HK-2 (cell line): ENCODE results near the gene LCN15.
"Not testable (repeated sequence)": the region's sequence is repeated elsewhere in the genome, so short reads cannot be mapped to it uniquely, and the experiment has no call there.

Experiments
- DNase-seq: peaks from one replicate; pipeline ENCODE4 v3.0.0-alpha.2; 2018; ENCODE audit not compliant: unreplicated experiment

Gene LCN15

GRCh38 chr9:136794281-136794999, 30.1 kb upstream of the LCN15 start:
- DNase-seq = no peak

GRCh38 chr9:136793086-136793946, 29.0 kb upstream of the LCN15 start:
- no peak for DNase-seq

DNA sequence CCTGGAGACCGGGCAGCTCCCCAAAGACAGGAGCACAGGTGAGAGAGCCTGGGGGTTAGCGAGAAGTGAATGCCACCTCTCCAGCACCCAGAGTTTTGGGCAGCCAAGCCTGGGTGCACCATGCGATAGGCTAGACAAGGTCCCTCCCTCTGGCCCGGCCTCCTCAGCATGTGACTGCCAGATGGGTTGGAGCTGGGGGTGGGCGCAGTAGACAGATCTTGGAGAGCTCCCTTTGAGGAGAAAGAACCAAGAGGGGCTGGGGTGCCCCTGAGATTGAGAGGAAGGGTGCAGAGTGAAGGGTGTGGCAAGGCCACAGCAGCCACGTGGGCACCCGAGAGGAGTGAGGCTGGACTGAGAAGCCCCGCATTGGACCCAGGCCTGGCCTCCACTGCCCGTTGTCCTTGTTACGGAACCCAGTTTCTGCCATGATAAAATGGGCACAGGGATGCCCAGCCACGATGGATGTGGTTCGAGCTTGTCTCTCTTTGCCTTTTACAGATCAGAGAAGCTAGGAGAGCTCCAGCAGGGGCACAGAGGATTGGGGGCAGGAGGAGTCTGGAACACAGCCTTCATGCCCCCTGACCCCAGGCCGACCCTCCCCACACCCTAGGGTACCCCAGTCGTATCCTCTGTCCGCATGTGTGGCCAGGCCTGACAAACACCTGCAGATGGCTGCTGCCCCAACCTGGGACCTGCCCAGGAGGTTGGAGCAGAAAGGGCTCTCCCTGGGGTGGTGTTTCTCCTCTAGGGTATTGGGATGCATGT, 28.2 kb upstream of the LCN15 start:
- DNase-seq = no peak

- peak; percentile 69 for DNase-seq
These were observed 27.4 kb upstream of the LCN15 start for GRCh38 chr9:136791516-136792276.

DNA sequence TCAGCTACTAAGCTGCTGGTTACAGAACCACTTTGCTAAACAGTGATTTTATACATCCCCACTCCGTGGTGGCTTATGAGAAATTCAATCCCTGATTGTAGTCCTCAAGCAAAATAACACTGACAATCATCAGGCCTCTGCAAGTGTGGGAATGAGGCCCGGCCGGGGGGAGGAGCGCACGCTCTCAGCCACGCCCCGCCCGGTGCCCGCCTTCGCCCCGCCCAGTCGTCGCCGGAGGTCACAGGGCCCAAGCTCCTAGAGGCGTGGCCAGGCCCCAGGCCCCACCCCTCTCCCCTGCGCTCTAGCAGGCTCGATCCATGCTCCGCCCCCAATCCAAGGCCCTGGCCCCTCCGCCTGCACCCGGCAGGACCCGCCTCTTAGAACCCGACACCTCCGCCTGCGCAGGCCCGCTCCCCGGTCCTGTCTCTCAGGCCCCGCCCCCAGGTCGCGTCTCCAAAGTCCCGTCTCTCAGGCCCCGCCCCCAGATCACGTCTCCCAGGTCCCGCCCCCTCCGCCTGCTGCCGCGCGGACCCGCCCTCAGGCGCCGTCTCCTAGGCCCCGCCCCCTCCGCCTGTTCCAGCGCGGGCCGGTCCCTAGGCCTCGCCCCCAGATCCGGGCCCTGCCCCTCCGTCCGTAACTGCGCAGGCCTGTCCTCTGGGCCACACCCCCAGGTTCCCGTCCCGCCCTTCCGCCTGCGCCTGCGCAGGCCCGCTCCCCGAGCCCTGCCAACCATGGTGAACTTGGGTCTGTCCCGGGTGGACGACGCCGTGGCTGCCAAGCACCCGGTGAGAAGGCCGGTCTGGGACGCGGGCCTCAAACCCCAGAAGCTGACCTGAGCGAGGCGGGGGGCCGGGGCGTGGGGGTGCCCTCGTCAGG, 26.6 kb upstream of the LCN15 start, which contains the start of gene TMEM141:
TSS of gene TMEM141 (plus strand) at position 705 of the 876 bp plus-strand sequence. CDS start at position 732, 27 bp downstream.
- peak; percentile 100 for DNase-seq

DNA sequence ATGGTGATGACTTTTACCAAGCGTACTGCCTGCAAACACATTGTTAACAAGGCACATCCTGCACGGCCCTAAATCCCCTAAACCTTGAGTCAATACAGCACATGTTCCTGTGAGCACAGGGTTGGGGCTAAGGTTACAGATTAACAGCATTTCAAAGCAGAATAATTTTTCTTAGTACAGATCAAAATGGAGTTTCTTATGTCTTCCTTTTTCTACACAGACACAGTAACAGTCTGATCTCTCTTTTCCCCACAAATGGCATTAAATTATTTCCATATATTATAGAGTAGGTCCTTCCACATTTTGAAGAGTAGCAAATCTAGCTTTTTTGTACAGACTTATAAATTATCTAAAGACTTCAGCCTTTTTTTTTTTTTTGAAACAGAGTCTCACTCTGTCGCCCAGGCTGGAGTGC, 25.2 kb upstream of the LCN15 start:
- DNase-seq = peak; percentile 51

GRCh38 chr9:136788644-136789522, 24.6 kb upstream of the LCN15 start:
- DNase-seq = not testable (repeated sequence)

DNA sequence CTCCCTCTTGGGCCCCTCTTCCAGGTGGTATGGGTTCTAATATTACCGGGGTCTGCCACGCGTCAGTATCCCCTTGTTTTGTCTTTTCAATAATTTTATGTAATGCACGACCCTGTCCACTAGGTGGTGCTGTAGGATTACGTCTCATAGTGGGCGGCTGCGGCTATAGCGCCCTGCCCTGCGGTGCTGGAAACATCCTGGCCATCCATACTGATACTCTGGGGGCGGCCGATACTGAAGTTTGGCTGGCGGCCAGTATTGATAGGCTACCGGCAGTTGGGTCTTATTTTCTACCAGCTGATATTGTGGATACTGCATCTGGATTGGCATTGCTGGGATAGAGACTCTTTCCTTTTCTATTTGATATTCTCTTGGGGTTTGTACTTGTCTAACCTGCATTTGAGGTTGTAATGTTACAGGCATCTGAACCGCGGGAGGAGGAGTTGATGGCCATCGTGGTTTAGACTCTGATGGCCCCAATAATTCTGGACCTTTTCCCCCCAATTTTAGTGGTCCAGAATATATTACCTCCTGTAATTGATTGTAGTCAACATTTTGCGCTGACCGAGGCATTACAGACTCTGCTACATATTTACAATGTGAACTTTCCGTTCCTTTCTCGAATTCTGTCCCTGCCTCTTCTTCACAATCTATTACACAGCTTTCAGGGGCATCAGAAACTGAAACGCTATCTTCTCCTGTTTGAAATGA, 23.5 kb upstream of the LCN15 start:
- DNase-seq = peak; percentile 71

DNA sequence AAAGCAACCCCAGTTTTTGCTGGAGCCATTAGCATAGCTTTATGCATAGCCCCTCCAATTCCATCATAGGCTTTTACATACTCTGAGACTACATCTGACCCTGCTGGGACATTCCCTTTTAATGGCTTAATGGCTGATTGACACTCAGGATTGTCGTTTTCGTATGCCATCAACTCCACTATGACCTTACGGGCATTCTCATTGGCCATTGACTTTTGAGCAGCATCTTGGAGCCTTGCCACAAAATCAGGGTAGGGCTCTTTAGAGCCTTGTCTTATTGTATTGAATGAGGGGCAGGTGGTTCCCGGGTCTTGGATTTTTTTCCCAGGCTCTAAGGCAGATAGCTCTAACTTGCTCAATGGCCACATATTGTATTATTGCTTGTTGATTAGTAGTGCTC, 22.7 kb upstream of the LCN15 start:
- DNase-seq = not testable (repeated sequence)

DNA sequence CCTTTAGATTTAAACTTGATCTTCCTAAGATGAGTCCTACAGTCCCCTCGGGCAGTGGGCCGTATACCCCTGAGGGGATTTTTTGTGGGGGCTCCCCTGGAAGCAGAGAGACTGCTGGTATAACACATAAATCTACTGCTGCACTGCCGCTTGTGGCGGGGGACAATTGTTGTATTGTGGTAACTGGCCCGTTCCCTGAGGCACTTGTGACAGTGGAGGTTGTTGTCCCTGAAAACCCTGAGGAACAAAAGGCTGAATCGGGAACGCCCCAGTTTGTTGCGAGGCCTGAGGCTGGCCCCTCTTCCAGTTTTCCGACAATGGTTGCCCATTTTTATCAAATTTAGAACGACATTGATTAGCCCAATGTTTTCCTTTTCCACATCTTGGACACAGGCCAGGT, 22.1 kb upstream of the LCN15 start:
- DNase-seq = no peak

DNA sequence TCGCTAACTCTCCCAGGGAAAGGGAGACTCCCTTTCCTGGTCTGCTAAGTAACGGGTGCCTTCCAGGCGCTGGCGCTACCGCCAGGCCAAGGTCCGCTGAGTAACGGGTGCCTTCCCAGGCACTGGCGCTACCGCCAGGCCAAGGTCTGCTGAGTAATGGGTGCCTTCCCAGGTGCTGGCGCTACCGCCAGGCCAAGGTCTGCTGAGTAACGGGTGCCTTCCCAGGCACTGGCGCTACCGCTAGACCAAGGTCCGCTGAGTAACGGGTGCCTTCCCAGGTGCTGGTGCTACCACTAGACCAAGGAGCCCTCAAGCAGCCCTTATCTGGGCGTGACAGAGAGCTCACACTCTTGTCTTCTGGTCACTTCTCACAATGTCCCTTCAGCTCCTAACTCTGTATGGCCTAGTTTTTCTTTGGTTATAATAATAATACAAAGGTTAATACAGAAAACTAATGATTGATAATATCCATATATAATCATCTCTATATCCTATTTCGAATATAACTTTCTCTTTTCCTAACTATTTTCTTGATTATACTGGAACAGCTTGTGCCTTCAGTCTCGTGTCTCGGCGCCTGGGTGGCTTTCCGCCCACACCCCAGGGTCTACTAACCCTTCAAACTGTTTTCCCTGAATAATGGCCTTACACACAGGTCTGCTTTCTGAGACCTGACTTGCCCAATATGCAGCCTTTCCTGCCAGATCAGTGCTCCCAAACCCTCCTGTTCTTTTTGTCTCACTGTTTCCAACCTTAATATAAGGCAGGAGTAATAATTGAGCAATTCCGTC, 21.4 kb upstream of the LCN15 start:
- peak; percentile 53 for DNase-seq

DNA sequence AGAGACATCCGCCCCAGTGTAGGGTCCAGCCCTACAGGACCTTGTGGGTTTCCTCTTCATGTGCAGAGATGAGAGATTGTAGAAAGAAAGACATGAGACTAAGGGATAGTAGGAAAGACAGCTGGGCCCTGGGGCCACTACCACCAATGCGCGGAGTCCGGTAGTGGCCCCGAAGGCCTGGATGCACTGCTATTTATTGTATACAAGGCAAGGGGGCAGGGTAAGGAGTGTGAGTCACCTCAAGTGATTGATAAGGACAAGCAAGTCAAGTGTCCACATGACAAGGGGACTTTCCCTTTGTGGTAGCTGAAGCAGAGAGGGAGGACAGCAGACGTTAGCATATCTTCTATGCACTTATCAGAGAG, 20.7 kb upstream of the LCN15 start:
- DNase-seq = peak; percentile 54

GRCh38 chr9:136784249-136784996, 20.1 kb upstream of the LCN15 start:
- DNase-seq = no peak

DNA sequence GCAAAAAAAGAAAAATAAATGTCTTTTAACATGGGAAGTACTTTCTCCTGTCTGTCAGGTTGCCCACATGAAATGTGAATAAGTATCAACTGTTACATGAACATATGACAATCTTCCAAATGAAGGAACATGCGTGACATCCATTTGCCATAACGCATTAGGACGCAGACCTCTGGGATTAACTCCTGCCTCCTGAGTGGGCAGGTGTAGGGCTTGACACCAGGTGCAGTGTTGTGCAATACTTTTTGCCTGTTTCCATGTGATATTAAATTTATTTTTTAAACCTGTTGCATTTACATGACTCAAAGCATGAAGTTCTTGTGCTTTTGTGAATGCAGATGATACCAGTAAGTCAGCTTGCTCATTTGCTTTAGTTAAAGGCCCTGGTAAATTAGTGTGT, 18.1 kb upstream of the LCN15 start:
- no peak for DNase-seq

DNA sequence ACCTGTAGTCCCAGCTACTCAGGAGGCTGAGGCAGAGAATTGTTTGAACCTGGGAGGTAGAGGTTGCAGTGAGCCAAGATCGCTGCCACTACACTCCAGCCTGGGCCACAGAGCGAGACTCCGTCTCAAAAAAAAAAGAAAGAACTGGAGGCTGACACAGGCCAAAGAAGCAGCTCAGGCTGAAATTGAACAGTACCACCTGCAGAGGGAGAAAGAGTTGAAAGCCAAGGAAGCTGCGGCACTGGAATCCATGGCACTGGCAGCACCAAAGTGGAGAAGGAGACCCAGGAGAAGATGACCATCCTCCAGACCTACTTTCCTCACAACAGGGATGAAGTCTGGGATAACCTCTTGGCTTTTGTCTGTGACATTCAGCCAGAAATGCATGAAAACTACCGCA, 15.5 kb upstream of the LCN15 start:
- no peak for DNase-seq

DNA sequence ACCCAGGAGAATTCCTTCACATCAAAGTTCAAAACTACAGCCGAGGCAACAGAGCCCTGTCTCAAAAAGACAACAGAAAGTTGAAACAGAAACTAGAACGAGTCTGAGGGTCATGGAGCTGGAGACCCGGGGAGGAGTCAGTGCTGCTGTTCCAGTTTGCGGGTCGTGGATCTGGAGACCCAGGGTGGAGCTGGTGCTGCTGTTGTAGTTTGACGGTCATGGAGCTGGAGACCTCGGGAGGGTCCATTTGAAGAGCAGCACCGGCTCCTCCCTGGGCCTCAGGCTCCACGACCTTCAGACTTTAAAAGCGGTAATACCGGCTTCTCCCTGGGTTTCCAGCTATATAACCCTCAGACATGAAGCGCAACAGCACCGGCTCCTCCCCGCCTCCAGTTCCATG, 13.0 kb upstream of the LCN15 start:
- no peak for DNase-seq

GRCh38 chr9:136776947-136777346, 12.6 kb upstream of the LCN15 start:
- no peak for DNase-seq
